Liver (tissue), 9 donors: Measurements from ENCODE around the gene CCNY. TPM values are rescaled to one million over a fixed set of nuclear protein-coding genes. Genes with fewer than 3 reads are reported as not detected.

Source experiments
- DNase-seq: peaks from one replicate; pipeline ENCODE4 v3.0.0-alpha.2; 2017; ENCODE audit warnings: low spot score
- H3K27ac ChIP-seq, 2 donors: one replicate each; pipeline ENCODE4 v1.7.0; 2013; ENCODE audit warnings: inconsistent platforms in 2 of 2, low read length in 2 of 2, control low read depth in 1 of 2, low read depth in 1 of 2, mild to moderate bottlenecking in 1 of 2
- H3K27me3 ChIP-seq, 4 donors: one replicate each; pipeline versions ENCODE4 v1.6.1 to v1.7.0; 2013; ENCODE audit warnings: low read length in 3 of 4, inconsistent platforms in 1 of 4, mild to moderate bottlenecking in 1 of 4, moderate library complexity in 1 of 4; ENCODE audit not compliant: control insufficient read depth in 4 of 4, insufficient read depth in 4 of 4
- H3K36me3 ChIP-seq, 4 donors: one replicate each; pipeline versions ENCODE4 v1.6.1 to v1.7.0; 2013; ENCODE audit warnings: low read length in 3 of 4, mild to moderate bottlenecking in 3 of 4, low read depth in 1 of 4, moderate library complexity in 1 of 4; ENCODE audit not compliant: control insufficient read depth in 4 of 4, insufficient read depth in 3 of 4
- H3K4me1 ChIP-seq, 4 donors: one replicate each; pipeline versions ENCODE4 v1.6.1 to v1.7.0; 2013; ENCODE audit warnings: low read length in 3 of 4, mild to moderate bottlenecking in 3 of 4, moderate library complexity in 1 of 4; ENCODE audit not compliant: control insufficient read depth in 4 of 4, insufficient read depth in 4 of 4
- H3K4me3 ChIP-seq, 3 donors: one replicate each; pipeline versions ENCODE4 v1.6.1 to v1.7.0; 2013; ENCODE audit warnings: low read length in 3 of 3, control low read depth in 1 of 3, low read depth in 1 of 3, mild to moderate bottlenecking in 1 of 3
- H3K9ac ChIP-seq, 2 donors: one replicate each; pipeline ENCODE4 v1.7.0; 2013; ENCODE audit warnings: low read length in 2 of 2, mild to moderate bottlenecking in 2 of 2, moderate library complexity in 2 of 2, control low read depth in 1 of 2, low read depth in 1 of 2
- H3K9me3 ChIP-seq, 4 donors: one replicate each; pipeline versions ENCODE4 v1.6.1 to v1.7.0; 2013; ENCODE audit warnings: low read length in 3 of 4; ENCODE audit not compliant: control insufficient read depth in 4 of 4
- ATF3 ChIP-seq: IDR thresholded peaks from 2 replicates; pipeline ENCODE4 v1.6.1; 2016; ENCODE audit warnings: antibody characterized with exemption
- CTCF ChIP-seq: fragments of 150-350 bp; IDR thresholded peaks from 2 replicates; pipeline ENCODE4 v1.5.1; 2017; ENCODE audit warnings: improper control_type of control experiment, low read depth, low read length; ENCODE audit not compliant: missing input control
- EGR1 ChIP-seq, 2 donors: IDR thresholded peaks; 2 replicates each; pipeline ENCODE4 v1.6.1; 2016 to 2018; ENCODE audit warnings: antibody characterized with exemption in 2 of 2, low read depth in 2 of 2
- FOXA1 ChIP-seq: IDR thresholded peaks from 2 replicates; pipeline ENCODE4 v1.6.1; 2016; ENCODE audit warnings: antibody characterized with exemption
- FOXA2 ChIP-seq: IDR thresholded peaks from 2 replicates; pipeline ENCODE4 v1.6.1; 2016; ENCODE audit warnings: antibody characterized with exemption
- GABPA ChIP-seq, 2 donors: IDR thresholded peaks in 1 of 2; conservative IDR thresholded peaks in 1 of 2; 2 replicates each; pipeline ENCODE4 v1.6.1; 2016; ENCODE audit warnings: antibody characterized with exemption in 2 of 2, mild to moderate bottlenecking in 1 of 2, moderate library complexity in 1 of 2
- HNF4A ChIP-seq, 2 donors: conservative IDR thresholded peaks; 2 replicates each; pipeline ENCODE4 v1.6.1; 2016; ENCODE audit warnings: antibody characterized with exemption in 2 of 2, mild to moderate bottlenecking in 2 of 2
- NR2F2 ChIP-seq: IDR thresholded peaks from 2 replicates; pipeline ENCODE4 v1.6.1; 2016; ENCODE audit warnings: antibody characterized with exemption
- RAD21 ChIP-seq, 2 donors: IDR thresholded peaks; 2 replicates each; pipeline ENCODE4 v1.6.1; 2016; ENCODE audit warnings: antibody characterized with exemption in 2 of 2, mild to moderate bottlenecking in 2 of 2
- REST ChIP-seq: IDR thresholded peaks from 2 replicates; pipeline ENCODE4 v1.6.1; 2016; ENCODE audit warnings: antibody characterized with exemption, mild to moderate bottlenecking
- RXRA ChIP-seq, 2 donors: IDR thresholded peaks; 2 replicates each; pipeline ENCODE4 v1.6.1; 2017 to 2018; ENCODE audit warnings: antibody characterized with exemption in 2 of 2, mild to moderate bottlenecking in 1 of 2
- SP1 ChIP-seq: IDR thresholded peaks from 2 replicates; pipeline ENCODE4 v1.6.1; 2018; ENCODE audit warnings: antibody characterized with exemption, mild to moderate bottlenecking
- YY1 ChIP-seq: IDR thresholded peaks from 2 replicates; pipeline ENCODE4 v1.6.1; 2016; ENCODE audit warnings: antibody characterized with exemption, mild to moderate bottlenecking
- WGBS: extraction: QIAGEN DNeasy Blood & Tissue Kit; methylation state at CpG from one replicate; pipeline ENCODE4 v1.1.7; 2013; 5-methylcytosine and 5-hydroxymethylcytosine counted together
- polyA plus RNA-seq, 2 donors: library from polyadenylated mRNA; stranded (reverse) in 1 of 2; unstranded in 1 of 2; fragments of 200-250 nt in 1 of 2; fragments of >200 nt in 1 of 2; fragmentation: Nextera tagmentation in 1 of 2; extraction: Ambion mirVana in 1 of 2; gene quantifications; one replicate each; pipeline versions ENCODE4 v1.2.1 to v1.2.3, GENCODE V29; 2013 to 2015
- total RNA-seq, 2 donors: library from RNA; depleted of rRNA; stranded (reverse); fragments of >200 nt; gene quantifications; one replicate each; pipeline ENCODE4 v1.2.3, GENCODE V29; 2014
- TF ChIP-seq, protein P1 (sequence below): IDR thresholded peaks from 2 replicates; pipeline ENCODE4 v1.6.1; 2016; ENCODE audit warnings: antibody characterized with exemption
- donor health status: healthy.
- donor health status: healthy.
- donor health status: healthy.
- donor health status: healthy.
- donor health status: healthy.

CCNY gene
- total and polyA plus RNA-seq, 4 donors, result 17.6 to 38.4 (median 21.8) TPM

GRCh38 chr10:35415505-35415904, 79.2 kb downstream of the CCNY start:
- no peak for DNase-seq
- H3K9ac ChIP-seq, result no peak overlapping the region
- no peak overlapping the region for H3K4me3 ChIP-seq
- 97% methylated on average over 5 of the region's 5 CpGs for WGBS
- peaks cover 0 to 7% (median 3%) of the 10 kb centered on the region in 4 donors for H3K4me1 ChIP-seq
- no peaks in the 10 kb centered on the region for H3K36me3 ChIP-seq
- TF ChIP-seq, protein P1, sequence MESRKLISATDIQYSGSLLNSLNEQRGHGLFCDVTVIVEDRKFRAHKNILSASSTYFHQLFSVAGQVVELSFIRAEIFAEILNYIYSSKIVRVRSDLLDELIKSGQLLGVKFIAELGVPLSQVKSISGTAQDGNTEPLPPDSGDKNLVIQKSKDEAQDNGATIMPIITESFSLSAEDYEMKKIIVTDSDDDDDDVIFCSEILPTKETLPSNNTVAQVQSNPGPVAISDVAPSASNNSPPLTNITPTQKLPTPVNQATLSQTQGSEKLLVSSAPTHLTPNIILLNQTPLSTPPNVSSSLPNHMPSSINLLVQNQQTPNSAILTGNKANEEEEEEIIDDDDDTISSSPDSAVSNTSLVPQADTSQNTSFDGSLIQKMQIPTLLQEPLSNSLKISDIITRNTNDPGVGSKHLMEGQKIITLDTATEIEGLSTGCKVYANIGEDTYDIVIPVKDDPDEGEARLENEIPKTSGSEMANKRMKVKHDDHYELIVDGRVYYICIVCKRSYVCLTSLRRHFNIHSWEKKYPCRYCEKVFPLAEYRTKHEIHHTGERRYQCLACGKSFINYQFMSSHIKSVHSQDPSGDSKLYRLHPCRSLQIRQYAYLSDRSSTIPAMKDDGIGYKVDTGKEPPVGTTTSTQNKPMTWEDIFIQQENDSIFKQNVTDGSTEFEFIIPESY, result no peak
- no peak for TF ChIP-seq FOXA2
- TF ChIP-seq REST, result no peak
- TF ChIP-seq RAD21 (IDR thresholded peaks at IDR 0.05), result no peak
- no peak for TF ChIP-seq SP1
- no peak for TF ChIP-seq GABPA (IDR thresholded peaks at IDR 0.05 in 1 of 2, conservative IDR thresholded peaks at IDR 0.05 in 1 of 2)
- no peak for TF ChIP-seq ATF3
- TF ChIP-seq NR2F2, result no peak
- no peak for TF ChIP-seq YY1
- no peak for TF ChIP-seq FOXA1
- H3K27me3 ChIP-seq, result no peaks in the 10 kb centered on the region
- H3K9me3 ChIP-seq, result no peaks in the 10 kb centered on the region
- no peak overlapping the region for H3K27ac ChIP-seq

- H3K4me3 ChIP-seq, result no peak overlapping the region
- peaks cover 0 to 9% (median 3%) of the 10 kb centered on the region in 4 donors for H3K4me1 ChIP-seq
- H3K27ac ChIP-seq, result no peak overlapping the region
- H3K9me3 ChIP-seq, result no peaks in the 10 kb centered on the region
- 82% methylated on average over 8 of the region's 8 CpGs for WGBS
- no peaks in the 10 kb centered on the region for H3K27me3 ChIP-seq
- no peaks in the 10 kb centered on the region for H3K36me3 ChIP-seq
- no peak overlapping the region for H3K9ac ChIP-seq
- no peak for DNase-seq
- TF ChIP-seq NR2F2 (no peak), GABPA (IDR thresholded peaks at IDR 0.05 in 1 of 2, conservative IDR thresholded peaks at IDR 0.05 in 1 of 2) (no peak)
These were observed 80.5 kb downstream of the CCNY start for GRCh38 chr10:35416619-35417312.

GRCh38 chr10:35417313-35417625, 81.0 kb downstream of the CCNY start:
- Histone ChIP-seq H3K27ac (no peak overlapping the region), H3K27me3 (no peaks in the 10 kb centered on the region), H3K9ac (no peak overlapping the region), H3K4me1 (peaks cover 0 to 8% (median 4%) of the 10 kb centered on the region in 4 donors), H3K9me3 (no peaks in the 10 kb centered on the region), H3K4me3 (no peak overlapping the region), H3K36me3 (no peaks in the 10 kb centered on the region)
- WGBS, result 84% methylated on average over 1 of the region's 1 CpG
- no peak for DNase-seq
- no peak for TF ChIP-seq REST
- no peak for TF ChIP-seq RXRA (IDR thresholded peaks at IDR 0.05)
- no peak for TF ChIP-seq GABPA (IDR thresholded peaks at IDR 0.05 in 1 of 2, conservative IDR thresholded peaks at IDR 0.05 in 1 of 2)
- TF ChIP-seq NR2F2, result no peak
- TF ChIP-seq EGR1 (IDR thresholded peaks at IDR 0.05; ENCODE audit: low read depth in 2 of 2), result no peak
- no peak for TF ChIP-seq RAD21 (IDR thresholded peaks at IDR 0.05)
- no peak for TF ChIP-seq FOXA2
- TF ChIP-seq ATF3, result no peak
- no peak for TF ChIP-seq CTCF
- TF ChIP-seq YY1, result no peak
- TF ChIP-seq HNF4A (conservative IDR thresholded peaks at IDR 0.05), result no peak
